ENCODE measurements around the gene ACSS1. TPM values are rescaled to one million over a fixed set of nuclear protein-coding genes. Genes with fewer than 3 reads are reported as not detected.

The ACSS1 gene
- total and polyA plus RNA-seq, 7 donors, result 8.8 to 53.3 (median 16.8) TPM

DNA sequence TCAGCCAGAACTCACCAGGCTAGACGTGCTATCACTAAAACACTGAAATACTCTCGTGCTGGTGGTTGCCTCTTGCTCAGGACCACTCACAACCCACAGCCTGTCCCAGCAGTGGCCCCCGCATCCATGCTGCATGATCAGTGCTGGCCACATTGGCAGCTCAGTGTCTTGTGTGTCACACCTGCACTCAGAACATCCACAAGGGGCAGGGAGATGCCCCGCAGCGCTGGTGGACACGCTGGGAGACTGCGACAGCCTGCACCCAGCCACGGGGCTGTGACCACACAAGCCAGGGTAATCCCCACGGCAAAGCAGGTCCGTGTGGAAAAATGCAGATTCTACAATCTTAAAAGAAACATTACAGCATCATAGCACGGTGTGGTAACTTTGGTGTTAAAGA, 41.5 kb downstream of the ACSS1 start:
- 88 to 91% (median 89%) methylated on average over 11 of the region's 11 CpGs for WGBS, 3 donors
- Histone ChIP-seq H3K36me3 (ENCODE audit: insufficient read depth in 1 of 2, low read depth in 1 of 2) (peaks cover 0 to 71% of the 10 kb centered on the region in 2 donors), H3K27ac (no peak overlapping the region), H3K4me3 (no peak overlapping the region), H3K27me3 (ENCODE audit: insufficient read depth in 3 of 3, low read length in 2 of 3) (no peaks in the 10 kb centered on the region), H3K4me1 (peaks cover 17% of the 10 kb centered on the region), H3K9me3 (no peaks in the 10 kb centered on the region)
- intact Hi-C loops (cut with DNase I), result no loop called here
- no peak for DNase-seq
- TF ChIP-seq CTCF (IDR thresholded peaks at IDR 0.05), result no peak
- ATAC-seq, result no peak

DNA sequence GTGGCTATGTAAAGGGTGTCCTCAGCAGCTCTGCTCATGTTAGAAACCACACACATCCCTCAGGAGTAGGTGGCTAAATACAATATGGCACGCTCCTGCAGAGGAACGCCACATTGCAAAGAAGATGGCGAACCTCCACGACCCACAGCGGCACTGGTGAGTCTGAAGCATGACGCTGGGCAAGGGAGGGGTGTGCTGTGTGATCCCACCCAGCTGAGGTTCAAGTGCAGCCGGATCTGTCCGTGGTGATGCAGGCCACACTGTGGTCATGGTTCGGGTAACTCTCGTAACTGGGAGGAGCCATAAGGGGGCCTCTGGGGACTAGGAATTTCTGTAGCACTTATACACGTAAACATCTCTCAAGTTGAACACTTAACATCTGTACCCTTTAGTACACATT, 42.0 kb downstream of the ACSS1 start:
- no peak for ATAC-seq
- Histone ChIP-seq H3K27me3 (ENCODE audit: insufficient read depth in 3 of 3, low read length in 2 of 3) (no peaks in the 10 kb centered on the region), H3K36me3 (ENCODE audit: insufficient read depth in 1 of 2, low read depth in 1 of 2) (peaks cover 0 to 74% of the 10 kb centered on the region in 2 donors), H3K9me3 (no peaks in the 10 kb centered on the region), H3K27ac (no peak overlapping the region), H3K4me3 (no peak overlapping the region), H3K4me1 (peaks cover 12% of the 10 kb centered on the region)
- TF ChIP-seq CTCF (IDR thresholded peaks at IDR 0.05), result no peak
- no peak for DNase-seq
- intact Hi-C loops (cut with DNase I), result no loop called here
- 86 to 88% (median 87%) methylated on average over 11 of the region's 11 CpGs for WGBS, 3 donors

- no peak for TF ChIP-seq CTCF (IDR thresholded peaks at IDR 0.05)
- Histone ChIP-seq H3K4me3 (no peak overlapping the region), H3K9me3 (no peaks in the 10 kb centered on the region), H3K27me3 (ENCODE audit: insufficient read depth in 3 of 3, low read length in 2 of 3) (no peaks in the 10 kb centered on the region), H3K27ac (no peak overlapping the region), H3K36me3 (ENCODE audit: insufficient read depth in 1 of 2, low read depth in 1 of 2) (peaks cover 0 to 74% of the 10 kb centered on the region in 2 donors), H3K4me1 (peaks cover 9% of the 10 kb centered on the region)
- ATAC-seq, result no peak
- no peak for DNase-seq
- intact Hi-C loops (cut with DNase I), result no loop called here
- 95 to 97% (median 97%) methylated on average over 11 of the region's 11 CpGs for WGBS, 3 donors
These were observed 43.1 kb downstream of the ACSS1 start for GRCh38 chr20:25014816-25015215.

- no peak overlapping the region for H3K27ac ChIP-seq
- H3K27me3 ChIP-seq (ENCODE audit: insufficient read depth in 3 of 3, low read length in 2 of 3), result no peaks in the 10 kb centered on the region
- DNase-seq, result no peak
- H3K36me3 ChIP-seq (ENCODE audit: insufficient read depth in 1 of 2, low read depth in 1 of 2), result peaks cover 0 to 76% of the 10 kb centered on the region in 2 donors
- no peak for TF ChIP-seq CTCF (IDR thresholded peaks at IDR 0.05)
- intact Hi-C loops (cut with DNase I), result no loop called here
- H3K4me3 ChIP-seq, result no peak overlapping the region
- H3K4me1 ChIP-seq, result peaks cover 9% of the 10 kb centered on the region
- no peaks in the 10 kb centered on the region for H3K9me3 ChIP-seq
- ATAC-seq, result no peak
- 93 to 94% (median 94%) methylated on average over 25 of the region's 25 CpGs for WGBS, 3 donors
These were observed 44.2 kb downstream of the ACSS1 start for GRCh38 chr20:25013478-25014380.

Data from psoas muscle (tissue), 8 donors.